IMR-90 (cell line): Measurements from ENCODE around the gene LZIC. TPM values are rescaled to one million over a fixed set of nuclear protein-coding genes. Genes with fewer than 3 reads are reported as not detected.

Experiments used
- ATAC-seq: fragments of 200-7000 bp; cut with Tn5 transposase; 2 replicates; pipeline ENCODE4 v1.9.1; 2020; ENCODE audit warnings: low read depth, mild to moderate bottlenecking, moderate library complexity
- BruUV-seq: library from RNA; stranded (reverse); fragments of 400-500 nt; replicated peaks from 2 replicates; lab custom pipeline; 2021; lab: Mats Ljungman, UMichigan
- CTCF ChIA-PET: fragments of 300-600 bp; formaldehyde crosslinking; extraction: SDS; loops from one replicate; lab custom pipeline; 2021; ENCODE audit warnings: antibody characterized with exemption; lab: Yijun Ruan, JAX
- POLR2A ChIA-PET: fragments of 300-600 bp; sonication (Branson Sonifier 250); formaldehyde crosslinking; loops from one replicate; lab custom pipeline; 2022; ENCODE audit warnings: antibody characterized with exemption; ENCODE audit not compliant: unreplicated experiment; lab: Charles Lee
- DNase-seq: peaks from one replicate; pipeline ENCODE4 v3.0.0; 2013
- H2AFZ ChIP-seq: replicated peaks from 2 replicates; pipeline ENCODE3; 2013; ENCODE audit warnings: low read length, mild to moderate bottlenecking; ENCODE audit not compliant: poor library complexity
- H2AK5ac ChIP-seq: 2 replicates; pipeline ENCODE4 v1.6.1; 2013; ENCODE audit warnings: low read depth, low read length, inconsistent platforms
- H2AK9ac ChIP-seq: replicated peaks from 2 replicates; pipeline ENCODE3; 2013; ENCODE audit warnings: mild to moderate bottlenecking, low read depth, low read length, moderate library complexity; ENCODE audit not compliant: poor library complexity
- H2BK120ac ChIP-seq: 2 replicates; pipeline ENCODE4 v1.6.1; 2013; ENCODE audit warnings: low read depth, low read length, inconsistent platforms
- H2BK15ac ChIP-seq: 3 replicates; pipeline ENCODE4 v1.6.1; 2013; ENCODE audit warnings: low read depth, low read length, inconsistent platforms
- H2BK20ac ChIP-seq: 2 replicates; pipeline ENCODE4 v1.6.1; 2013; ENCODE audit warnings: low read depth, mild to moderate bottlenecking, inconsistent platforms, low read length, moderate library complexity
- H2BK5ac ChIP-seq: 2 replicates; pipeline ENCODE4 v1.6.1; 2013; ENCODE audit warnings: mild to moderate bottlenecking, low read depth, low read length, inconsistent platforms; ENCODE audit not compliant: poor library complexity, severe bottlenecking
- H3K14ac ChIP-seq: replicated peaks from 2 replicates; pipeline ENCODE4 v1.6.1; 2013; ENCODE audit warnings: low read depth, low read length, inconsistent platforms
- H3K18ac ChIP-seq: 2 replicates; pipeline ENCODE4 v1.6.1; 2013; ENCODE audit warnings: low read depth, low read length, control low read depth
- H3K23ac ChIP-seq: 2 replicates; pipeline ENCODE4 v1.6.1; 2013; ENCODE audit warnings: low read depth, low read length, inconsistent platforms
- H3K27ac ChIP-seq: 2 replicates; pipeline ENCODE4 v1.5.1; 2013; ENCODE audit warnings: mild to moderate bottlenecking, control low read depth, low read length; ENCODE audit not compliant: insufficient read depth
- H3K27me3 ChIP-seq: 2 replicates; pipeline ENCODE4 v1.6.1; 2013; ENCODE audit warnings: low read length; ENCODE audit not compliant: control insufficient read depth, insufficient read depth
- H3K36me3 ChIP-seq: 2 replicates; pipeline ENCODE4 v1.6.1; 2013; ENCODE audit warnings: low read length, mixed read lengths; ENCODE audit not compliant: control insufficient read depth, insufficient read depth
- H3K4ac ChIP-seq: 2 replicates; pipeline ENCODE4 v1.6.1; 2013; ENCODE audit warnings: low read depth, low read length, inconsistent platforms
- H3K4me1 ChIP-seq: 2 replicates; pipeline ENCODE4 v1.6.1; 2013; ENCODE audit warnings: low read length, mixed read lengths; ENCODE audit not compliant: control insufficient read depth, insufficient read depth
- H3K4me2 ChIP-seq: 2 replicates; pipeline ENCODE4 v1.6.1; 2013; ENCODE audit warnings: low read depth, mild to moderate bottlenecking, control low read depth, low read length, moderate library complexity
- H3K4me3 ChIP-seq: 2 replicates; pipeline ENCODE4 v1.5.1; 2013; ENCODE audit warnings: low read depth, mild to moderate bottlenecking, control low read depth, low read length, moderate library complexity; ENCODE audit not compliant: insufficient read depth
- H3K56ac ChIP-seq: 2 replicates; pipeline ENCODE4 v1.6.1; 2013; ENCODE audit warnings: low read length, inconsistent platforms; ENCODE audit not compliant: insufficient read depth; ENCODE audit errors: extremely low read depth
- H3K79me1 ChIP-seq, 2 experiments: 2 replicates each; pipeline ENCODE4 v1.6.1; 2013; ENCODE audit warnings: low read length in 2 of 2, inconsistent platforms in 1 of 2, low read depth in 1 of 2
- H3K9ac ChIP-seq: 2 replicates; pipeline ENCODE4 v1.6.1; 2013; ENCODE audit warnings: low read depth, low read length, control low read depth
- H3K9me1 ChIP-seq: 2 replicates; pipeline ENCODE4 v1.6.1; 2013; ENCODE audit warnings: low read length, inconsistent platforms; ENCODE audit not compliant: insufficient read depth
- H3K9me3 ChIP-seq: 2 replicates; pipeline ENCODE4 v1.6.1; 2013; ENCODE audit warnings: low read length; ENCODE audit not compliant: control insufficient read depth, insufficient read depth
- H4K20me1 ChIP-seq: 2 replicates; pipeline ENCODE4 v1.6.1; 2013; ENCODE audit warnings: low read length, inconsistent platforms; ENCODE audit not compliant: insufficient read depth
- H4K5ac ChIP-seq: 2 replicates; pipeline ENCODE4 v1.6.1; 2013; ENCODE audit warnings: mild to moderate bottlenecking, low read depth, low read length, control low read depth
- H4K8ac ChIP-seq, 2 experiments: 2 replicates each; pipeline ENCODE4 v1.6.1; 2013; ENCODE audit warnings: low read depth in 2 of 2, low read length in 2 of 2, control low read depth in 1 of 2, inconsistent platforms in 1 of 2
- H4K91ac ChIP-seq: 2 replicates; pipeline ENCODE4 v1.6.1; 2013; ENCODE audit warnings: low read depth, low read length, inconsistent platforms; ENCODE audit not compliant: insufficient read depth
- FOS ChIP-seq: fragments of 150-350 bp; IDR thresholded peaks from 2 replicates; pipeline ENCODE4 v1.6.1; 2016; ENCODE audit warnings: low read depth, low read length
- MAFK ChIP-seq: IDR thresholded peaks from 2 replicates; pipeline ENCODE4 v1.6.1; 2012; ENCODE audit warnings: low read depth, low read length, improper control_type of control experiment
- MAZ ChIP-seq: IDR thresholded peaks from 2 replicates; pipeline ENCODE4 v1.6.1; 2012; ENCODE audit warnings: low read depth, mild to moderate bottlenecking, low read length, improper control_type of control experiment, moderate library complexity, borderline replicate concordance
- MXI1 ChIP-seq: IDR thresholded peaks from 2 replicates; pipeline ENCODE4 v1.6.1; 2012; ENCODE audit warnings: low read depth, mild to moderate bottlenecking, low read length, moderate library complexity, borderline replicate concordance
- NFE2L2 ChIP-seq: fragments of 150-350 bp; IDR thresholded peaks from 2 replicates; pipeline ENCODE4 v1.6.1; 2016; ENCODE audit warnings: low read depth, mild to moderate bottlenecking, low read length
- POLR2A ChIP-seq: IDR thresholded peaks from 2 replicates; pipeline ENCODE4 v1.6.1; 2012; ENCODE audit warnings: mild to moderate bottlenecking, low read depth, low read length
- RAD21 ChIP-seq: IDR thresholded peaks from 2 replicates; pipeline ENCODE4 v1.6.1; 2012; ENCODE audit warnings: low read length, improper control_type of control experiment
- RCOR1 ChIP-seq: IDR thresholded peaks from 2 replicates; pipeline ENCODE4 v1.6.1; 2012; ENCODE audit warnings: mild to moderate bottlenecking, low read length, improper control_type of control experiment; ENCODE audit not compliant: insufficient replicate concordance
- WGBS, 2 experiments: methylation state at CpG; one replicate each; pipeline versions ENCODE4 v1.1.5 to v1.1.7; 2013; ENCODE audit warnings: missing lambda C conversion rate in 2 of 2; ENCODE audit not compliant: insufficient read length in 1 of 2; ENCODE audit errors: extremely low coverage in 2 of 2; 5-methylcytosine and 5-hydroxymethylcytosine counted together
- dilution Hi-C: fragments of 300-500 bp; cut with HindIII; formaldehyde crosslinking; loops from one replicate; pipeline ENCODE4 v1.14.3; 2018; ENCODE audit warnings: low sequenced_read_pairs; ENCODE audit not compliant: unreplicated experiment
- in situ Hi-C: fragments of 300-500 bp; cut with MboI; formaldehyde crosslinking; loops from 3 replicates; pipeline ENCODE4 v1.14.3; 2019; ENCODE audit warnings: low sequenced_read_pairs, inconsistent platforms, mixed read lengths
- intact Hi-C: fragments of 100-400 bp; cut with micrococcal nuclease; formaldehyde crosslinking; loops from 2 replicates; pipeline ENCODE4 v1.10.0; 2022
- polyA plus RNA-seq, 3 experiments: library from polyadenylated mRNA; depleted of rRNA; stranded (reverse); fragments of >200 nt; gene quantifications; 2 replicates each; pipeline ENCODE4 v1.2.3, GENCODE V29; 2012; ENCODE audit warnings: low replicate concordance in 1 of 3
- total RNA-seq: library from RNA; depleted of rRNA; stranded (reverse); fragments of >200 nt; gene quantifications from 2 replicates; pipeline ENCODE4 v1.2.3, GENCODE V29; 2012
- TF ChIP-seq, protein P1 (sequence below): fragments of 150-350 bp; IDR thresholded peaks from 2 replicates; pipeline ENCODE4 v1.6.1; 2017; ENCODE audit warnings: mild to moderate bottlenecking, antibody characterized with exemption, low read length, low read depth
- TF ChIP-seq, protein P2 (sequence below): fragments of 150-350 bp; IDR thresholded peaks from 2 replicates; pipeline ENCODE4 v1.6.1; 2016; ENCODE audit warnings: low read depth, mild to moderate bottlenecking, low read length, moderate library complexity, borderline replicate concordance
- TF ChIP-seq, protein P3 (sequence below): conservative IDR thresholded peaks from 2 replicates; pipeline ENCODE4 v1.5.1; 2012; ENCODE audit warnings: mild to moderate bottlenecking, low read depth, low read length, improper control_type of control experiment

LZIC gene
- total and polyA plus RNA-seq, 2 of the 4 experiments (the other 2 are of a cell fraction): 11.6 to 19.0 TPM

DNA sequence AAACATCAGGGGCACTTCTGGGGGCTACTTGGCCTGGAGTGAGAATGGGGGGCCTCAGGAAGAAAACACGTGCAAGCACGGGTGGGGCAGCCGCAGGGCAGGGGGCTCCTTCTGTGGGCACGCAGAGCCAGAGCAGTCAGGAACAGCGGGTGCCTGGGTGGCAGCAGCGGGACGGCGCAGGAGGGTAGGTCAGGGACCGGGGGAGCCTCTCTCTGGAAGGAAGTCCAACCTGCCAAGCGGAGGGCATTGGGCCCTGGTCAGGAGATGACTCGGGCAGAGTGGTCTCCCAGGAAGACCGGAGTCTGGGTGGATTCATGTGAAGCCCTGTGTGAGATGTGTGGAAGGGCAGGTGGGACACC is 60.3 kb downstream of the LZIC start:
- dilution Hi-C loops: no loop called here
- BruUV-seq: no TSS peak
- Histone ChIP-seq H3K27me3 (no peaks in the 10 kb centered on the region), H4K8ac (no peak overlapping the region), H2BK20ac (no peak overlapping the region), H3K79me1 (peaks cover 3 to 38% of the 10 kb centered on the region in 2 experiments; a peak in 3 of 4 replicates), H2BK120ac (no peak overlapping the region), H3K9me3 (no peaks in the 10 kb centered on the region), H3K27ac (no peak overlapping the region), H3K4ac (no peak overlapping the region), H3K14ac (no peak overlapping the region), H2AK5ac (peak overlapping the region; percentile 51; the same call in 1 of the 2 replicates), H2BK15ac (no peak overlapping the region), H3K9me1 (peaks cover 23% of the 10 kb centered on the region), H3K36me3 (no peaks in the 10 kb centered on the region), H4K20me1 (peaks cover 3% of the 10 kb centered on the region; the same call in 1 of the 2 replicates), H3K4me2 (no peak overlapping the region), H2AK9ac (no peak overlapping the region), H3K4me1 (peaks cover 13% of the 10 kb centered on the region), H3K23ac (no peak overlapping the region), H2AFZ (no peak overlapping the region), H3K18ac (no peak overlapping the region), H2BK5ac (no peak overlapping the region), H4K5ac (no peak overlapping the region), H3K56ac (no peak overlapping the region), H4K91ac (no peak overlapping the region), H3K4me3 (no peak overlapping the region), H3K9ac (no peak overlapping the region)
- ATAC-seq (no peak), DNase-seq (no peak)
- intact Hi-C loops: no loop called here
- TF ChIP-seq NFE2L2 (no peak), MXI1 (no peak), FOS (no peak), RCOR1 (no peak), RAD21 (no peak), POLR2A (no peak), MAFK (no peak), MAZ (no peak)
- TF ChIP-seq, protein P1, sequence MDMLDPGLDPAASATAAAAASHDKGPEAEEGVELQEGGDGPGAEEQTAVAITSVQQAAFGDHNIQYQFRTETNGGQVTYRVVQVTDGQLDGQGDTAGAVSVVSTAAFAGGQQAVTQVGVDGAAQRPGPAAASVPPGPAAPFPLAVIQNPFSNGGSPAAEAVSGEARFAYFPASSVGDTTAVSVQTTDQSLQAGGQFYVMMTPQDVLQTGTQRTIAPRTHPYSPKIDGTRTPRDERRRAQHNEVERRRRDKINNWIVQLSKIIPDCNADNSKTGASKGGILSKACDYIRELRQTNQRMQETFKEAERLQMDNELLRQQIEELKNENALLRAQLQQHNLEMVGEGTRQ: no peak
- TF ChIP-seq, protein P2, sequence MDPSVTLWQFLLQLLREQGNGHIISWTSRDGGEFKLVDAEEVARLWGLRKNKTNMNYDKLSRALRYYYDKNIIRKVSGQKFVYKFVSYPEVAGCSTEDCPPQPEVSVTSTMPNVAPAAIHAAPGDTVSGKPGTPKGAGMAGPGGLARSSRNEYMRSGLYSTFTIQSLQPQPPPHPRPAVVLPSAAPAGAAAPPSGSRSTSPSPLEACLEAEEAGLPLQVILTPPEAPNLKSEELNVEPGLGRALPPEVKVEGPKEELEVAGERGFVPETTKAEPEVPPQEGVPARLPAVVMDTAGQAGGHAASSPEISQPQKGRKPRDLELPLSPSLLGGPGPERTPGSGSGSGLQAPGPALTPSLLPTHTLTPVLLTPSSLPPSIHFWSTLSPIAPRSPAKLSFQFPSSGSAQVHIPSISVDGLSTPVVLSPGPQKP: no peak
- TF ChIP-seq, protein P3, sequence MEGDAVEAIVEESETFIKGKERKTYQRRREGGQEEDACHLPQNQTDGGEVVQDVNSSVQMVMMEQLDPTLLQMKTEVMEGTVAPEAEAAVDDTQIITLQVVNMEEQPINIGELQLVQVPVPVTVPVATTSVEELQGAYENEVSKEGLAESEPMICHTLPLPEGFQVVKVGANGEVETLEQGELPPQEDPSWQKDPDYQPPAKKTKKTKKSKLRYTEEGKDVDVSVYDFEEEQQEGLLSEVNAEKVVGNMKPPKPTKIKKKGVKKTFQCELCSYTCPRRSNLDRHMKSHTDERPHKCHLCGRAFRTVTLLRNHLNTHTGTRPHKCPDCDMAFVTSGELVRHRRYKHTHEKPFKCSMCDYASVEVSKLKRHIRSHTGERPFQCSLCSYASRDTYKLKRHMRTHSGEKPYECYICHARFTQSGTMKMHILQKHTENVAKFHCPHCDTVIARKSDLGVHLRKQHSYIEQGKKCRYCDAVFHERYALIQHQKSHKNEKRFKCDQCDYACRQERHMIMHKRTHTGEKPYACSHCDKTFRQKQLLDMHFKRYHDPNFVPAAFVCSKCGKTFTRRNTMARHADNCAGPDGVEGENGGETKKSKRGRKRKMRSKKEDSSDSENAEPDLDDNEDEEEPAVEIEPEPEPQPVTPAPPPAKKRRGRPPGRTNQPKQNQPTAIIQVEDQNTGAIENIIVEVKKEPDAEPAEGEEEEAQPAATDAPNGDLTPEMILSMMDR: no peak
- ChIA-PET CTCF (no interaction called here), POLR2A (no interaction called here)
- 92% methylated on average over 10 of the region's 12 CpGs; no CpG with 5 or more reads in 1 of the 2 experiments for whole genome bisulfite sequencing, 2 experiments
- in situ Hi-C loops: no loop called here
